Panc1 (cell line): Measurements from ENCODE around the gene ELOB.

ENCODE experiments used
- POLR2AphosphoS5 ChIP-seq: IDR thresholded peaks from 2 replicates; pipeline ENCODE4 v1.6.1; 2012; ENCODE audit warnings: mild to moderate bottlenecking, low read depth, low read length, moderate library complexity
- REST ChIP-seq, 2 experiments: IDR thresholded peaks; 2 replicates each; pipeline ENCODE4 v1.6.1; 2011 to 2012; ENCODE audit warnings: low read depth in 2 of 2, control low read depth in 1 of 2, low read length in 1 of 2, mild to moderate bottlenecking in 1 of 2, moderate library complexity in 1 of 2; ENCODE audit not compliant: insufficient read depth in 1 of 2
- SIN3A ChIP-seq: IDR thresholded peaks from 2 replicates; pipeline ENCODE4 v1.6.1; 2012; ENCODE audit warnings: low read depth, mild to moderate bottlenecking, low read length, moderate library complexity, borderline replicate concordance; ENCODE audit not compliant: insufficient read depth
- TCF7L2 ChIP-seq: IDR thresholded peaks from 2 replicates; pipeline ENCODE4 v1.6.1; 2011; ENCODE audit warnings: mild to moderate bottlenecking, low read depth, low read length, inconsistent platforms
- TF ChIP-seq, protein P1 (sequence below): fragments of 450-650 bp; IDR thresholded peaks from 2 replicates; pipeline ENCODE4 v1.5.1; 2017; ENCODE audit warnings: mild to moderate bottlenecking

DNA sequence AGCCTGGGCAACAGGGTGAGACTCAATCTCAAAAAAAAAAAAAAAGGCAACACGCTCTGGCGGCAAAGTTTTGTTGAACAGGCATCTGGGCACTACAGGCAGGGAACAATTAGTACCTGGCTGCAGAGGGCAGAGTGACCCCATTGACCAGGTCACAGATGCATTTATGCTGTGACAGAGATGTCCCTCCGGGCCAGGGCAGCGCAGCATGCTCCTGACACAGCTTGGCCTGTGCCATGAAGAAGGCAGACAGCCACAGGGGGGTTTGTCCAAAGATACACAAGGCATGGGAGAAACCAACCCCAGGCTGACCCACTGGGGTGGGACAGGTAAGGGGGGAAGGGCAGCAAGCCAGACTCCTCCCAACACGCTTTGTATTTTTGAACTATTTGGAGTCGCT, 32.4 kb downstream of the ELOB start:
- no peak for TF ChIP-seq SIN3A
- TF ChIP-seq, protein P1, sequence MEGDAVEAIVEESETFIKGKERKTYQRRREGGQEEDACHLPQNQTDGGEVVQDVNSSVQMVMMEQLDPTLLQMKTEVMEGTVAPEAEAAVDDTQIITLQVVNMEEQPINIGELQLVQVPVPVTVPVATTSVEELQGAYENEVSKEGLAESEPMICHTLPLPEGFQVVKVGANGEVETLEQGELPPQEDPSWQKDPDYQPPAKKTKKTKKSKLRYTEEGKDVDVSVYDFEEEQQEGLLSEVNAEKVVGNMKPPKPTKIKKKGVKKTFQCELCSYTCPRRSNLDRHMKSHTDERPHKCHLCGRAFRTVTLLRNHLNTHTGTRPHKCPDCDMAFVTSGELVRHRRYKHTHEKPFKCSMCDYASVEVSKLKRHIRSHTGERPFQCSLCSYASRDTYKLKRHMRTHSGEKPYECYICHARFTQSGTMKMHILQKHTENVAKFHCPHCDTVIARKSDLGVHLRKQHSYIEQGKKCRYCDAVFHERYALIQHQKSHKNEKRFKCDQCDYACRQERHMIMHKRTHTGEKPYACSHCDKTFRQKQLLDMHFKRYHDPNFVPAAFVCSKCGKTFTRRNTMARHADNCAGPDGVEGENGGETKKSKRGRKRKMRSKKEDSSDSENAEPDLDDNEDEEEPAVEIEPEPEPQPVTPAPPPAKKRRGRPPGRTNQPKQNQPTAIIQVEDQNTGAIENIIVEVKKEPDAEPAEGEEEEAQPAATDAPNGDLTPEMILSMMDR: no peak
- no peak for TF ChIP-seq POLR2AphosphoS5
- TF ChIP-seq TCF7L2: no peak
- no peak for TF ChIP-seq REST (IDR thresholded peaks at IDR 0.05; ENCODE audit: insufficient read depth in 1 of 2, low read depth in 2 of 2, low read length in 1 of 2)
